Esophagus (tissue), 2 donors: ENCODE data around the gene SEMA4D. TPM values are rescaled to one million over a fixed set of nuclear protein-coding genes. Genes with fewer than 3 reads are reported as not detected.

Experiments
- H3K27ac ChIP-seq, 2 donors: one replicate each; pipeline ENCODE4 v1.5.1; 2013; ENCODE audit warnings: low read depth in 2 of 2, mild to moderate bottlenecking in 2 of 2, inconsistent platforms in 1 of 2, low read length in 1 of 2, moderate library complexity in 1 of 2
- H3K27me3 ChIP-seq, 2 donors: one replicate each; pipeline ENCODE4 v1.6.1; 2013; ENCODE audit warnings: low read length in 2 of 2, control low read depth in 1 of 2, mild to moderate bottlenecking in 1 of 2; ENCODE audit not compliant: insufficient read depth in 2 of 2, control insufficient read depth in 1 of 2
- H3K36me3 ChIP-seq, 2 donors: one replicate each; pipeline ENCODE4 v1.6.1; 2013; ENCODE audit warnings: low read length in 1 of 2; ENCODE audit not compliant: control insufficient read depth in 2 of 2, insufficient read depth in 2 of 2
- H3K4me1 ChIP-seq, 2 donors: one replicate each; pipeline ENCODE4 v1.6.1; 2013; ENCODE audit warnings: low read length in 1 of 2; ENCODE audit not compliant: control insufficient read depth in 2 of 2, insufficient read depth in 2 of 2
- H3K4me3 ChIP-seq, 2 donors: one replicate each; pipeline ENCODE4 v1.5.1; 2013; ENCODE audit warnings: low read length in 2 of 2, mild to moderate bottlenecking in 2 of 2, low read depth in 1 of 2, moderate library complexity in 1 of 2
- H3K9me3 ChIP-seq, 2 donors: one replicate each; pipeline ENCODE4 v1.6.1; 2013; ENCODE audit warnings: mild to moderate bottlenecking in 2 of 2, low read depth in 1 of 2, low read length in 1 of 2, moderate library complexity in 1 of 2; ENCODE audit not compliant: control insufficient read depth in 2 of 2, insufficient read depth in 1 of 2
- WGBS, 2 donors: extraction: QIAGEN DNeasy Blood & Tissue Kit; methylation state at CpG; one replicate each; pipeline ENCODE4 v1.1.7; 2013; 5-methylcytosine and 5-hydroxymethylcytosine counted together
- polyA plus RNA-seq, 2 donors: library from polyadenylated mRNA; stranded (reverse); fragments of 200-250 nt; gene quantifications; one replicate each; pipeline ENCODE4 v1.2.3, GENCODE V29; 2013
- donor health status: healthy with polysubstance abuse.
- donor health status: Bipolar disorder and iron deficiency.

Gene SEMA4D
- polyA plus RNA-seq, 2 donors: 17.1 to 33.4 TPM

GRCh38 chr9:89409466-89409865, 88.4 kb downstream of the SEMA4D start:
- Histone ChIP-seq H3K27ac (peak overlapping the region in 1 of 2 donors; percentile 8), H3K27me3 (no peaks in the 10 kb centered on the region), H3K4me1 (peaks cover 0 to 10% of the 10 kb centered on the region in 2 donors), H3K36me3 (peaks cover 4 to 27% of the 10 kb centered on the region in 2 donors), H3K9me3 (peaks cover 0 to 2% of the 10 kb centered on the region in 2 donors), H3K4me3 (no peak overlapping the region)
- WGBS, 2 donors: 78 to 81% methylated on average over 4 of the region's 4 CpGs

GRCh38 chr9:89408628-89409101, 89.2 kb downstream of the SEMA4D start:
- Histone ChIP-seq H3K4me3 (no peak overlapping the region), H3K9me3 (peaks cover 0 to 2% of the 10 kb centered on the region in 2 donors), H3K4me1 (peaks cover 0 to 10% of the 10 kb centered on the region in 2 donors), H3K27ac (no peak overlapping the region), H3K36me3 (peaks cover 1 to 22% of the 10 kb centered on the region in 2 donors), H3K27me3 (no peaks in the 10 kb centered on the region)
- 53 to 62% methylated on average over 12 of the region's 12 CpGs for WGBS, 2 donors

- H3K4me1 ChIP-seq: peaks cover 0 to 10% of the 10 kb centered on the region in 2 donors
- H3K36me3 ChIP-seq: peaks cover 0 to 25% of the 10 kb centered on the region in 2 donors
- no peaks in the 10 kb centered on the region for H3K27me3 ChIP-seq
- H3K27ac ChIP-seq: no peak overlapping the region
- 50 to 63% methylated on average over 2 of the region's 2 CpGs for WGBS, 2 donors
- H3K4me3 ChIP-seq: no peak overlapping the region
- peaks cover 0 to 2% of the 10 kb centered on the region in 2 donors for H3K9me3 ChIP-seq
These were observed 90.8 kb downstream of the SEMA4D start for GRCh38 chr9:89407070-89407469.

GRCh38 chr9:89405826-89406225, 92.1 kb downstream of the SEMA4D start:
- H3K36me3 ChIP-seq: peaks cover 0 to 30% of the 10 kb centered on the region in 2 donors
- WGBS, 2 donors: 64 to 67% methylated on average over 11 of the region's 11 CpGs
- peaks cover 0 to 2% of the 10 kb centered on the region in 2 donors for H3K9me3 ChIP-seq
- peaks cover 0 to 10% of the 10 kb centered on the region in 2 donors for H3K4me1 ChIP-seq
- H3K27ac ChIP-seq: no peak overlapping the region
- H3K4me3 ChIP-seq: no peak overlapping the region
- no peaks in the 10 kb centered on the region for H3K27me3 ChIP-seq

GRCh38 chr9:89404074-89404473, 93.8 kb downstream of the SEMA4D start:
- Histone ChIP-seq H3K9me3 (peaks cover 0 to 2% of the 10 kb centered on the region in 2 donors), H3K4me1 (peaks cover 0 to 10% of the 10 kb centered on the region in 2 donors), H3K36me3 (peaks cover 0 to 32% of the 10 kb centered on the region in 2 donors), H3K4me3 (no peak overlapping the region), H3K27ac (no peak overlapping the region), H3K27me3 (no peaks in the 10 kb centered on the region)
- 91 to 94% methylated on average over 11 of the region's 11 CpGs for WGBS, 2 donors

- 94 to 95% methylated on average over 14 of the region's 14 CpGs for WGBS, 2 donors
- H3K27me3 ChIP-seq: no peaks in the 10 kb centered on the region
- no peak overlapping the region for H3K4me3 ChIP-seq
- peaks cover 0 to 34% of the 10 kb centered on the region in 2 donors for H3K36me3 ChIP-seq
- no peak overlapping the region for H3K27ac ChIP-seq
- H3K9me3 ChIP-seq: peaks cover 0 to 2% of the 10 kb centered on the region in 2 donors
- H3K4me1 ChIP-seq: peaks cover 0 to 2% of the 10 kb centered on the region in 2 donors
These were observed 95.1 kb downstream of the SEMA4D start for GRCh38 chr9:89402695-89403427.

GRCh38 chr9:89400403-89401116, 97.4 kb downstream of the SEMA4D start:
- Histone ChIP-seq H3K4me1 (peaks cover 0 to 4% of the 10 kb centered on the region in 2 donors), H3K27me3 (no peaks in the 10 kb centered on the region), H3K36me3 (peaks cover 9 to 37% of the 10 kb centered on the region in 2 donors), H3K9me3 (no peaks in the 10 kb centered on the region), H3K4me3 (no peak overlapping the region), H3K27ac (no peak overlapping the region)
- 85 to 87% methylated on average over 12 of the region's 12 CpGs for WGBS, 2 donors

- WGBS, 2 donors: 92% methylated on average over 5 of the region's 5 CpGs
- no peak overlapping the region for H3K4me3 ChIP-seq
- no peaks in the 10 kb centered on the region for H3K9me3 ChIP-seq
- H3K27me3 ChIP-seq: no peaks in the 10 kb centered on the region
- peaks cover 9 to 33% of the 10 kb centered on the region in 2 donors for H3K36me3 ChIP-seq
- no peak overlapping the region for H3K27ac ChIP-seq
- H3K4me1 ChIP-seq: peaks cover 0 to 4% of the 10 kb centered on the region in 2 donors
These were observed 99.3 kb downstream of the SEMA4D start for GRCh38 chr9:89398621-89399020.

- Histone ChIP-seq H3K27ac (no peak overlapping the region), H3K36me3 (peaks cover 9 to 35% of the 10 kb centered on the region in 2 donors), H3K4me3 (no peak overlapping the region), H3K27me3 (no peaks in the 10 kb centered on the region), H3K9me3 (no peaks in the 10 kb centered on the region), H3K4me1 (peaks cover 0 to 4% of the 10 kb centered on the region in 2 donors)
- WGBS, 2 donors: 86 to 92% methylated on average over 5 of the region's 5 CpGs
These were observed 100.4 kb downstream of the SEMA4D start for GRCh38 chr9:89397471-89397870.
